ENCODE results near the gene KRT80. TPM values are rescaled to one million over a fixed set of nuclear protein-coding genes. Genes with fewer than 3 reads are reported as not detected.

KRT80 gene
- total RNA-seq, 4 donors from 2014 or later, result 1.1 TPM; not detected in 3

DNA sequence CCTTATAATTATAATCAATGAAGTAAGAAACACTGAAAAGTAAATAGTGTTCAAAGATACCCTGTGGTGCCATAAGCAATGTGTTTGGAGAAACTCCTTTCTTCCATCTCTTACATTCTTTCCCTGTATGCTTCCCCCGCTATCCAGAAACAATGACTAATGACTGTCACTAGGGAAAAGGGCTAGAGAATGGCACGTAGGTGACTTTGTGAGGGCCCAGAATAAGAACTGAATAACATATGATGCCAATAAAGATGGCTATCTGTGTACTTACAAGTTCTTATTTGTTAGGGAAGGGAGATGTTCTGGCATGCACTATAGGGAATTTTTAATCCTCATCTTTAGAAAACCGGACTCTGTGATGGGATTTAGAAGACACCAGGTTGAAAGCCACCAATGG, 36.6 kb upstream of the KRT80 start:
- no peaks in the 10 kb centered on the region for H3K4me1 ChIP-seq
- intact Hi-C loops (cut with DNase I; ENCODE audit: low total_unique reads), result no loop called here
- H3K27ac ChIP-seq, result no peak overlapping the region
- H3K27me3 ChIP-seq, result peaks cover 0 to 3% of the 10 kb centered on the region in 2 donors
- no peak for TF ChIP-seq POLR2A (IDR thresholded peaks at IDR 0.05)
- TF ChIP-seq, protein P1, sequence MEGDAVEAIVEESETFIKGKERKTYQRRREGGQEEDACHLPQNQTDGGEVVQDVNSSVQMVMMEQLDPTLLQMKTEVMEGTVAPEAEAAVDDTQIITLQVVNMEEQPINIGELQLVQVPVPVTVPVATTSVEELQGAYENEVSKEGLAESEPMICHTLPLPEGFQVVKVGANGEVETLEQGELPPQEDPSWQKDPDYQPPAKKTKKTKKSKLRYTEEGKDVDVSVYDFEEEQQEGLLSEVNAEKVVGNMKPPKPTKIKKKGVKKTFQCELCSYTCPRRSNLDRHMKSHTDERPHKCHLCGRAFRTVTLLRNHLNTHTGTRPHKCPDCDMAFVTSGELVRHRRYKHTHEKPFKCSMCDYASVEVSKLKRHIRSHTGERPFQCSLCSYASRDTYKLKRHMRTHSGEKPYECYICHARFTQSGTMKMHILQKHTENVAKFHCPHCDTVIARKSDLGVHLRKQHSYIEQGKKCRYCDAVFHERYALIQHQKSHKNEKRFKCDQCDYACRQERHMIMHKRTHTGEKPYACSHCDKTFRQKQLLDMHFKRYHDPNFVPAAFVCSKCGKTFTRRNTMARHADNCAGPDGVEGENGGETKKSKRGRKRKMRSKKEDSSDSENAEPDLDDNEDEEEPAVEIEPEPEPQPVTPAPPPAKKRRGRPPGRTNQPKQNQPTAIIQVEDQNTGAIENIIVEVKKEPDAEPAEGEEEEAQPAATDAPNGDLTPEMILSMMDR (IDR thresholded peaks at IDR 0.05), result no peak
- no peaks in the 10 kb centered on the region for H3K9me3 ChIP-seq
- H3K36me3 ChIP-seq, result no peaks in the 10 kb centered on the region
- H3K4me3 ChIP-seq, result no peak overlapping the region
- DNase-seq, result no peak

GRCh38 chr12:52227606-52228166, 35.9 kb upstream of the KRT80 start:
- DNase-seq, result no peak
- no peak for TF ChIP-seq POLR2A (IDR thresholded peaks at IDR 0.05)
- TF ChIP-seq, protein P1 (IDR thresholded peaks at IDR 0.05), result no peak
- Histone ChIP-seq H3K27me3 (peaks cover 0 to under 1% of the 10 kb centered on the region in 2 donors), H3K4me1 (no peaks in the 10 kb centered on the region), H3K9me3 (no peaks in the 10 kb centered on the region), H3K27ac (no peak overlapping the region), H3K36me3 (no peaks in the 10 kb centered on the region), H3K4me3 (no peak overlapping the region)
- intact Hi-C loops (cut with DNase I; ENCODE audit: low total_unique reads), result no loop called here

DNA sequence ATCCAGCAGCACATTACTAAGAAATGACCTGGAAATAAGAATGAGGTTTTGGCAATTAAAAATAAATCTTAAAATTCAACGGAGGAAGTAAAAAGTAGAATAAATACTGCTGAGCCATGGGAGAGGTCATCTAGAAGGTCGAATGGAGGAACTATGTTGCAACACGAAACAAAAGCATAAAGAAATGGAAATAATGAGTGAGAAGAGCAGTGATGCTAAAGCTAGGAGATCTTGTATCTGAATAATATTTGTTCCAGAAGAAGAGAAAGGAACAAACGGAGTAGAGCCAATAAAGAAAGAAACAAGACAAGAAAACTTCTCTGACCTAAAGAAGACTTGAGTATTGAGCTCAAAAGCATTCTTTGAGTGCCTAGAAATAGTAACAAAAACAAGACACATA, 34.6 kb upstream of the KRT80 start:
- intact Hi-C loops (cut with DNase I; ENCODE audit: low total_unique reads), result no loop called here
- H3K9me3 ChIP-seq, result no peaks in the 10 kb centered on the region
- H3K4me1 ChIP-seq, result no peaks in the 10 kb centered on the region
- no peak for DNase-seq
- H3K4me3 ChIP-seq, result no peak overlapping the region
- no peak overlapping the region for H3K27ac ChIP-seq
- H3K27me3 ChIP-seq, result no peaks in the 10 kb centered on the region
- H3K36me3 ChIP-seq, result no peaks in the 10 kb centered on the region
- TF ChIP-seq, protein P1 (IDR thresholded peaks at IDR 0.05), result no peak
- TF ChIP-seq POLR2A (IDR thresholded peaks at IDR 0.05), result no peak

DNA sequence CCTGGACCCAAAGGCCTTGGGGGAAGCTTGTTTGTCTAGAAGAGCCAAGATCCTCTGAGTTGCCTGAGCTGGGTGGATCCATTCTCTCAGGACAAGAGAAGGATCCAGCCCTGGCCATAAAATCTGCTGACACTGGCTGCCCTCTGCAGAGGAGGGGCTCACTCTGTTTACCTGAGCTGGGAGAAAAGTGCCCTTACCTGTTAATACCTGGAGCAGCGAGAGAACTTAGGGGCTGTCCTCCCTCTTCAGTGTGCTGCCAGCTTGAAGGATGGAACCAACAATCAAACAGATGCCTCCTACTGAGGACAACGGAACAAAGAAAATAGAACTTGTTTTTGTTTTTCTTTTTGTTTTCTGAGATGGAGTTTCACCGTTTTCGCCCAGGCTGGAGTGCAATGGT, 33.9 kb upstream of the KRT80 start:
- no peak for DNase-seq
- TF ChIP-seq, protein P1 (IDR thresholded peaks at IDR 0.05), result no peak
- TF ChIP-seq POLR2A (IDR thresholded peaks at IDR 0.05), result no peak
- no peaks in the 10 kb centered on the region for H3K4me1 ChIP-seq
- H3K36me3 ChIP-seq, result no peaks in the 10 kb centered on the region
- no peaks in the 10 kb centered on the region for H3K27me3 ChIP-seq
- H3K27ac ChIP-seq, result no peak overlapping the region
- no peak overlapping the region for H3K4me3 ChIP-seq
- intact Hi-C loops (cut with DNase I; ENCODE audit: low total_unique reads), result no loop called here
- no peaks in the 10 kb centered on the region for H3K9me3 ChIP-seq

- Histone ChIP-seq H3K36me3 (no peaks in the 10 kb centered on the region), H3K27me3 (no peaks in the 10 kb centered on the region), H3K27ac (no peak overlapping the region), H3K4me3 (no peak overlapping the region), H3K4me1 (no peaks in the 10 kb centered on the region), H3K9me3 (no peaks in the 10 kb centered on the region)
- TF ChIP-seq POLR2A (IDR thresholded peaks at IDR 0.05), result no peak
- TF ChIP-seq, protein P1 (IDR thresholded peaks at IDR 0.05), result no peak
- DNase-seq, result no peak
- intact Hi-C loops (cut with DNase I; ENCODE audit: low total_unique reads), result no loop called here
Measured at GRCh38 chr12:52224151-52224550, 32.3 kb upstream of the KRT80 start.

Data from uterus (tissue), 4 donors.